ENCODE measurements around the gene NDUFC2.
"Not testable (repeated sequence)": the region's sequence is repeated elsewhere in the genome, so short reads cannot be mapped to it uniquely, and the experiment has no call there.

NDUFC2 gene

DNA sequence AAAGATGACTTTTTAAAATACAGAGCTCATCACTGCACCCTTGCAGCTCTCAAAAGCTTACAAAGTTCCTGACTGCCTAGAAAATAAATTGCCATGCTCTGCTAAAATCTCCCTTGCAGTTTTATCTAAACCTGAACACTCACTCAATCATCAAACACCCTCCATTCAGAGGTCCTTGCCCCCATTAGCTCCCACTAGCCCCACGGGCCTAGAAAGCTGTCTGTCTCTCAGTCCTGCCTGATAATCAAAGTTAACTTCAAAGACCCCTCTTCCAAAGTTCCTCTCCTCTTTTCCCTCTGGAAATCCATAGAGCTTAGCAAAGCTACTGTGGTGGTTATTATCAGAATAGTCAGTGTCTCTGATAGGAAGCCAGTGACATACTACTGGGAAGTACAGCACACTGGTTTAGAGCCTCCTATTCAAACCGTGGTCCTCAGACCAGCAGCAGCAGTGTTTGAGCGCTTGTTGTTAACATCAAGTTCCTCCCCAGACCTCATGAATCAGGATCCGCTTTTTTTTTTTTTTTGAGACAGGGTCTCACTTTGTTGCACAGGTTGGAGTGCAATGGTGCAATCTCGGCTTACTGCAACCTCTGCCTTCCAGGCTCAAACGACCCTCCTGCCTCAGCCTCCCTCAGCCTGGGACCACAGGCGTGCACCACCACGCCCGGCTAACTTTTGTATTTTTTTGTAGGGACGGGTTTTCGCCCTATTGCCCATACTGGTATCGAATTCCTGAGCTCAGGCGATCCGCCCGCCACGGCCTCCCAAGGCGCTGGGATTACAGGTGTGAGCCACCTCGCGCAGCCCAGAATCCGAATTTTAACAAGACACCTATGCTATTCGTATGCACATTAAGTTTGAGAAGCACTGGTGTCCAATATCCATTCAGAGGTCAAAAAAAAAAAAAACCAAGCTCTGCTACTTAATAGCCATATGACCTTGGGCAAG lies 1.2 kb downstream of the NDUFC2 start:
- no peak for DNase-seq

DNA sequence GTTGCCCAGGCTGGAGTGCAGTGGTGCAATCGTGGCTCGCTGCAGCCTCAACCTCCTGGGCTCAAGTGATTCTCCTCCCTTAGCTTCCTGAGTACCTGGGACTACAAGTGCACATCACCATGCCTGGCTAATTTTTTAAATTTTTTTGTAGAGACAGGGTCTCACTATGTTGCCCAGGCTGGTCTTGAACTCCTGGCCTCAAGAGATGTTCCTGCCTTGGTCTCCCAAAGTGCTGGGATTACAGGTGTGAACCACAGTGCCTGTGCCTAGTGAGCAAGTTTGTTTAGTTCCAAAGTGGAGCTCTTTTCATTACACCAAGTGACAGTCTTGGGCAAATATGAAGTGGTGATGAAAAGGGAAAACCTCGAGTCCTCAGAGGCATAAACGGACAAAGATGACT lies 2.1 kb downstream of the NDUFC2 start:
- DNase-seq: not testable (repeated sequence)

- DNase-seq: no peak
Measured at GRCh38 chr11:78076733-78077403, 2.8 kb downstream of the NDUFC2 start.

DNA sequence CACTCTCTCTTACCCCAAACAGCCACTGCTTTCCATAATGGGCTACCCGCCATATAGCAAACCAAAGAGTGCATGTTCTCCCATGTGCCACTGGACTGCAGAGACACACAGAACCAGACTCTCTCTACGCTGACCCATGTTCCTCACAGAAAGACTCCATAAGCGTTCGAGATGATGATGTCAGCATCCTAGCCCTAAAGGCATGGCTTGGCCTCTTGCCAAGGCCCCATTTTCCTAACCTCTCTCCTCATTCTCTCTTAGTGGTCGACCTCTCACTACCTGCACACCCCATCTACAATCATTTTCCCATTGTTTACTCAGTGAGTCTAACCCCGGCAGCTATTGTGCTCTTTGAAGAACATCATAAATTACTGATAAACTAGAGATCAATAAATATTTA lies 4.9 kb downstream of the NDUFC2 start:
- no peak for DNase-seq

DNA sequence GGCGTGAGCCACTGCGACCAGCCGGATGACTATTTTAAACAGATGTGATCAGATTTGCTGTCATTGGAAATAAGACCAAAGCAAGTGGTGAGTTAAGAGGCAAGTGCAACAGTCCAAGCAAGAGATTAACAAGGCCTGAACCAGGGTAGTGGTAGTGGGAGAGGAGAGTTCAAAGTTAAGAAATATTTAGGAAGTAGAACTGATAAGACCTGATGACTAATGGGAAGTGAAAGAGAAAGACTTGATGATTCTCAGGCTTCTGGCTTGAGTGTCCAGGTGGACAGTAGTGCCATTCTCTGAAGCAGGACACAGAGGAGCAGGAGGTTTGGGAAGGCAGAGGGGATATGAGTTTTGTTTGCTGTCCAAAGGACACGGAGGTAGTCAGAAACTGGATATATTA lies 7.2 kb downstream of the NDUFC2 start:
- no peak for DNase-seq

GRCh38 chr11:78071717-78072116 lies 7.9 kb downstream of the NDUFC2 start:
- DNase-seq: no peak

GRCh38 chr11:78070621-78071020 lies 9.0 kb downstream of the NDUFC2 start:
- no peak for DNase-seq

- no peak for DNase-seq
Measured at GRCh38 chr11:78069465-78069864, 10.2 kb downstream of the NDUFC2 start.

GRCh38 chr11:78067704-78068103 lies 12.0 kb downstream of the NDUFC2 start:
- no peak for DNase-seq

- no peak for DNase-seq
Measured at GRCh38 chr11:78066471-78066870, 13.2 kb downstream of the NDUFC2 start.

DNA sequence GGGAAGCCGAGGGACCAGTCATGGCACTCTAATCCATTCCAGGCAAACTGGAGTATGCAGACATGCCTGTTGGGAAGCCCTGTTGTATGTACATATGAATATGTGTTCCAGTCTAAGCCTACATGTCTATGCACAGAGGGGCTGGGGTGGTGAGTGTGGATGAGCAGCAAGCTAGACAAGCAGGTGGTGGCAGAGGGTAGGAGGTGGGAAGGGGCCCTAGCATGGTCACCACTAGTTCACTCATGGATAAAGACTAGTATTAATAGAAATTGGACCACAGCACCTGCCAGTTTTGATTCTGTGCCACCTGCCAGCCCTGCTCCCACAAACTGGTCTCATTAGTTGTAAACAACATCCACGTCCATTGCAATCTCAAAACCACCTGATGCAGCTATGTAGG lies 14.5 kb downstream of the NDUFC2 start:
- DNase-seq: no peak

DNA sequence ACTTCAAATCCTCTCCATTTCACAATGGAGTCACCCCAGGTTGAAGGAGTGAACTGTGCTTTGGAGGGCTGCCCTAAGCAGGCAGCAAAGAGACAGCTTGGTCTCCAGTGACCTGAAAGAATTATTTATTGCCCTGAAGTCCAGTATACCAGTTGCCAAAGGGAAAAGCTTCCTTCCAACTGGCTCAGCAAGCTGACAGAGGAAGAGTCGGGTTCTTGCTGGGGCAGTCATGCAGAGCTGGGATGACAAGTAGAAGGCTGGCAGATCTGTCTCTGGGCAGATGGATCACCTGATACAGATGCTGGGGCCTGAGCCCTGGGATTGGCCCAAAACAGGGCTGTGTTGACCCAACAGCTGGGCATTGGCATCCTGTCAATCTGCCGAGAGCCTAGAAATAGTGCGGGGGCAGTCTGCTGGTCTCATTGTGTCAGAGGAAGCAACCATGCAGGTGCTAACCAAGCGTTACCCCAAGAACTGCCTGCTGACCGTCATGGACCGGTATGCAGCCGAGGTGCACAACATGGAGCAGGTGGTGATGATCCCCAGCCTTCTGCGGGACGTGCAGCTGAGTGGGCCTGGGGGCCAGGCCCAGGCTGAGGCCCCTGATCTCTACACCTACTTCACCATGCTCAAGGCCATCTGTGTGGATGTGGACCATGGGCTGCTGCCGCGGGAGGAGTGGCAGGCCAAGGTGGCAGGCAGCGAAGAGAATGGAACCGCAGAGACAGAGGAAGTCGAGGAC lies 16.1 kb downstream of the NDUFC2 start, which contains the start of gene THRSP:
TSS of gene THRSP (plus strand) at position 422 of the 742 bp plus-strand sequence. CDS start at position 443, 21 bp downstream.
- DNase-seq: no peak

DNA sequence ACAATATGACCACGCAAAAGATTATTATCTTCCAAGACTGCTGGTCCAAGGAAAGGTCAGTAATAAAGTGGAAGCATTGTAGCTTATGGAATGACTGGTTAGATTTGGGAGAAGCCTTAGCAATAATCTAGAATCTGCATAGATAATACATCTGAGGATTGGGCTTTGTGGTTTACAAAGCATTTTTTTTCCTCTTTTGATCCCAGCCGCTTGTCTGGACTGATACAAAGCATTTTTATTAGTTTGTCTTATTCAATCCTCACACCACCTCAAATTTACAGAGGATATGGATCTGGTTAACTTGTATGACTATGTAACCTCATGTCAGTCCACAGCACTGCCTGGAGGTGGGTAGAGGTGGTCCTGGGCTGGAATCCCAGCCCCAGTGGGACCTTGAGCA lies 17.0 kb downstream of the NDUFC2 start:
- no peak for DNase-seq

GRCh38 chr11:78061921-78062311 lies 17.7 kb downstream of the NDUFC2 start:
- no peak for DNase-seq

DNA sequence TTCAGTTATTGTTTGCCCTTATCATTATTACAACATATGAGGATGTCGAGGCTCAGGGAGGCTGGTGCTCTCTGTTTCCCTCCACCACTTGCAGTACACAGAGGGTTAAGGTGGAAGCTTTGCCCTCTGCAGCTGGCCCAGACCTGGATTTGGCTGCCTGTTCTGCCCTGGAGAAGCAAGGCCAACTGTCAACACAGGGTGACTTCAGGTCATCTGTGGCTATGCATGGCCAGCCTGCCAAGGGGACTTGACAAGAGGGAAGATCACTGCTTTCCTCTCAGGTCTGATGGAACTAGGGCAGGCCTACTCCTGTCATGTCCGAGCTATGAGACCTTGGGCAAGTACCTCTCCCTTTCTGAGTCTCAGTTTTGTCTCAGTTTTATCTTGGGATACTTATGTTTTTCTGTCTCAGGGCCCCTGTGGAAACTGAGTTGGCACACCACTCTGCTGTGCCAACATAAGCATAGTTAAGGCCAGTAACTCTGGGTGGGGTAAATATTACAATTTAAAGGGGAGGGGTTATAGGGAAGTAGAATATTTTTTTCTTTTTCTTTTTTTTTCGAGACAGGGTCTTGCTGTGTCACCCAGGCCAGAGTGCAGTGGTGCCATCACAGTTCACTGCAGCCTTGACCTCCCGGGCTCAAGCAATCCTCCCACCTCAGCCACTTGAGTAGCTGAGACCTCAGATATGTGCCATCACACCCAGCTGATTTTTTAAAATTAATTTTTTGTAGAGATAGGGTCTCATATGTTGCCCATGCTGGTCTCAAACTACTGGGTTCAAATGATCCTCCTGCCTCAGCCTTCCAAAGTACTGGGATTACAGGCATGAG lies 18.4 kb downstream of the NDUFC2 start:
- no peak for DNase-seq

DNA sequence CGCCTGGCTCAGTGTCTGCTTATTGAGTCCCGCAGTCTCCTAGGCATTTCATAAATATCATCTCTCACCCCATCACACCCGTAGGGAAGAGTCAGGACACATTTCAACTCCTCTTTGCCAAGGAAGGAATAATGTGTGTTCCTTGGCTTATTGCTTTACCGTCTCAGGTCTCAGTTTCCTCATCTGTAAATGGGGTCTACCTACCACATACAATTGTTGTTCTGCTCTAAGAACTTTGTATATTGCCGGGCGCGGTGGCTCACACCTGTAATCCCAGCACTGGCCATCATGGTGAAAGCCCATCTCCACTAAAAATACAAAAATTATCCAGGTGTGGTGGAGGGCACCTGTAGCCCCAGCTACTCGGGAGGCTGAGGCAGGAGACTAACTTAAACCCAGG lies 19.1 kb downstream of the NDUFC2 start:
- no peak for DNase-seq

- not testable (repeated sequence) for DNase-seq
Measured at GRCh38 chr11:78059749-78060328, 19.8 kb downstream of the NDUFC2 start.

GRCh38 chr11:78057462-78058055 lies 22.1 kb downstream of the NDUFC2 start:
- no peak for DNase-seq

- DNase-seq: no peak
Measured at GRCh38 chr11:78056093-78056492, 23.6 kb downstream of the NDUFC2 start.

DNA sequence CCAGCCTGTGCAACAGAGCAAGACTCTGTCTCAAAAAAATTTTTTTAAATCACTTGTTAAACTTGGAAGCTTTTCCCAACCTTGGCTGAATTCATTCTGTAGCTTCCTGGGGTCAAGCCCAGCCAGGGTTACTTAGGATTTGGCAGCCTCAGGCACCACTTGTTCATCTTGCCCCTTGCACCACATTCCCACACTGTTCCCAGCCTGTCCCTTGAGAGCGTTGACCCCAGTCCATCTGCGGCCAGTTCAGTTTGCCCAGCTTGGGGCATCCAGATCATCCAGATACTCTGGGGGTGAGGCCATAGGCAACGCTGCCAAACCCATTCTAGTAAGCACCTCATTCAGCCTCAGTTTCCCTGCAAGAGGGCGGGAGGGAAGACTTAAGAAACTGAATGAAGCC lies 24.7 kb downstream of the NDUFC2 start:
- DNase-seq: no peak

GRCh38 chr11:78050964-78051831 lies 28.5 kb downstream of the NDUFC2 start:
- DNase-seq: no peak
